NCI-H446 treated with DMSO at 0.1 percent for 48 hours (cell line): Measurements from ENCODE around the gene ZNF485.
"Not testable (repeated sequence)": the region's sequence is repeated elsewhere in the genome, so short reads cannot be mapped to it uniquely, and the experiment has no call there.

Experiments
- DNase-seq: peaks from one replicate; lab custom pipeline; 2025; lab: John Stamatoyannopoulos, UW

ZNF485 gene

GRCh38 chr10:43606323-43607198 lies at the start of gene ZNF485:
Gene ZNF485 (plus strand): TSS chr10:43606438. CDS start chr10:43607051, 613 bp downstream.
- no peak for DNase-seq

GRCh38 chr10:43557214-43557613 lies 49.0 kb upstream of the ZNF485 start:
- DNase-seq = no peak

DNA sequence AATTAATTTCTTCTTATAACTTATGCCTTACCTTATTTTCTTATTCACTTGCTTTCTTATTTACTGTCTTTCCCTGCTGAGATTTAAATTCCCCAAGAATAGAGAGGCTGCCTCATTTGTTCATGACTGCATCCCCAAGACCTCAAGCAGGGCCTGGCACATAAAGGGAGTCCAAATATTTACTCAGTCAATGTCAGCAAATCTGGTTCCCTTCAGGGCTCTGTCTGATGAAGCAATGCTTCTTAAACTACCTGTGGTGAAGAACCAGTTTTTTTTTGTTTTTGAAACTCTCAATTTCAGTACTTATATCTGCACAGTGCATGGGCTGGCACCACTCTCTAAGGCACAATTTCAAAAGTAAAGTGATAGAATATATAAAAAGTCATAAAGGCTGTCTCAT lies 36.6 kb upstream of the ZNF485 start:
- no peak for DNase-seq

DNA sequence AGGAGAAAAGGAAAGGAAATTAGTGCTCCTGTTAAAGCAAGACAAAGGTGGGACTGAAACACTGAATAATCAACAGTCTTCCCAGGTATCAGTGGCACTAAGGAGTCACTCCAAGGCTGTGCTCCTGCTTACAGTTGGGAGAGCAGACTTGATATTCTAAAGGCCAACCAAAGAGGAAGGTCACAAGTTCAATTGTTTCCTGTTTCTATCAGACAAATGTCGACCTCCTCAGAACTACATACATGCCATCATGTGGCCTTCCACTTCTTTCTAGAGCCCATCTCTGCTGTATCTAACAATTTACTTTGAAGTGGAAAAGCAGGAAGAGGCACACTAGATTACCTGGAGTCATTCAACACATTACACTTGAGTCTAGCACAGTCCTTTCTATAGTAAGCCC lies 35.3 kb upstream of the ZNF485 start:
- DNase-seq = no peak

GRCh38 chr10:43573250-43574000 lies 32.8 kb upstream of the ZNF485 start:
- DNase-seq = no peak

DNA sequence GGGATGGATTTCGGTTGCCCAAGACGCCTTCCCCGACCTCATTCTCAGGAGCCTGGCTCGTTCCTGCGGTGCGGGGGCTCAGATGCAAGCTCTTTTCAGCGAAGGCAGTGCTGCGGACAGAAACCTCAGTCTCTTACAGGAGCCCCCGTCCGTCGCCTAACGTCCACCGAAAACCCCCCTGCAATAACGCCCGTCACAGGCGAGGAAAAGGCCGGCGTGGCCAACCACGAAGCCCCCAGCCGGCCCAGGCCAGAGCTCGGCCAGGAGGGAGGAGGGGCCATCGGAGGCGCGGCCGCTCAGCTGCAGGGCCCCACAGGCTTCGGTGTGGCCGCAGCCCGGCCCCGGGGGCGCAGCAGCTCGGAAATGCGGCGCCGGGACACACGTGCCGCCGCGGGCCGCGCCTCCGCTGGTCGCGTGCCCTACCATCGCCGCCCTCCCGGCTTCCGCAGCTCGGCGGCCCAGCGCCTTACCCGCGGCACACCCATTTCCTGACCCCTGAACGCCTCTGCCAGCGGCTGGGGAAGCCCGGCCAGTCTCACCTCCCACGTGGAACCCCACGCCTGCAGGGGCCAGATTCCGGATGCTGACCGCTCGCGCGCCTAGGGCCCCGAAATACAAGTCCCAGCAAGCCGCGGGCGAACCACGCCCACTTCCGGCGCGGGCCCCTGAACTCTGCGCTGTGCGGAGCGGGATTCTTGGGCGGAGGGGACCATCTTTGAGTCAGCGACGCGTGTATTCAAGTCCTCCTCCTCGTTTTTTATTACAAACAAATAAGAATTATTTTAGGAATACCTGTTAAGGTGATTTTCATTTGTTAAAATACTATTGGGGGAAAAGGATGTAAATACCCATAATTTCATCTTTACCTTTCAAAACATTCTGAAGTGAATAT lies 32.0 kb upstream of the ZNF485 start, which contains the start of gene ZNF239:
TSS of gene ZNF239 (minus strand) at position 616 of the 892 bp plus-strand sequence. CDS start 16,537 bp downstream, outside the sequence.
- DNase-seq = peak; percentile 46

GRCh38 chr10:43574906-43575305 lies 31.3 kb upstream of the ZNF485 start:
- DNase-seq = no peak

DNA sequence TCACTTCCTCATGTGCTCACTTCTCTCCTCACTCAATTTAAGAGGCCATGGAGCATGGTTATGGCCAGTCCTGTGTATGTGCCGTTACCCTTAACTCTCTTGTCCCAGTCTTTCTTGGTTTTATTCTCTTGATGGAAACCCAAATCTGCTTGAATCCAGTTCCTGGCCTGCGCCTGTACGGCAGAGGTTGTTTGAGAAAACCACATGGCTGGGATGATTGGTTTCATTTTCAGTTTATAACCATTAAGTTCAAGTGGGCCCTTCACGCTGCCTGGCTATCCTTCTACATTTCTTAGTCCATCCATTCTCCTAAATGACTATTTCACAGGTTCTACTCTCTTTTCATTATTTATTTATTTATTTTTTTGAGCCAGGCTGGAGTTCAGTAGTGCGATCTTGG lies 30.2 kb upstream of the ZNF485 start:
- no peak for DNase-seq

DNA sequence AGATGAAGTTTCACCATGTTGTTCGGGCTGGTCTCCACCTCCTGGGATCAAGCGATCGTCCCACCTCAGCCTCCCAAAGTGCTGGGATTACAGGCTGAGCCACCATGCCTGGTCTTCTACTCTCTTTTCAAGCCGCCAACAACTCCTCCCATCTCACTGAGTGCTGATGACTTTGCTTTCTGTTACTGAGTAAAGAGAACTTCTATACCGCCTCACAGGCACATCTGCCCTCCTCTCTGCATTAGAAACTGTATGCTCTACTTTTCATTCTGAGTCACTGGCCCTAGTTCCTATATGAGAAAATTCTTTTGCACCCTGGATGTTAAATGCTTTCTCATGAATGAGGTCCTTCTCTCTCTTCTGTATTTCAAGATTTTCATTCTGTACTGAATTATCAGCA lies 29.7 kb upstream of the ZNF485 start:
- no peak for DNase-seq

- no peak for DNase-seq
Observed at GRCh38 chr10:43584051-43584450, 22.2 kb upstream of the ZNF485 start.

DNA sequence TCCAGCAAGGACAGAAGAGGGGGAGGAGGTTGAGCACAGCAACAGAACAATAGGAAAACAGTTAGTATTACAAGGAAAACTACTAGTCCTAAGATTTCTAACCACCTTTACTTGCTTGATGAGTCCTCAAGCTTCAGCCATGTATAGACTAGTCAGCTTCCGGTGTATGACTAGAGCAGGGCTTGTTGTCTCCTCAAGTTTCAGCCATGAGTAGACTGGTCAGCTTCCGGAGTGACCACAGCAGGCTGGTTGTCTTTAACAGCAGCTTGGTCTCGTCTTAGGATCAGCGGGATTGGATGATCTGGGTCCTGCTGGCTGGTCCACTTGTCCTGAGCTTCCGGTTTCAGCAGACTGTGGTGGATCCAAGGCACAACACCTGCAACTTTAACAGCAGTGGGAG lies 21.2 kb upstream of the ZNF485 start:
- DNase-seq = no peak

DNA sequence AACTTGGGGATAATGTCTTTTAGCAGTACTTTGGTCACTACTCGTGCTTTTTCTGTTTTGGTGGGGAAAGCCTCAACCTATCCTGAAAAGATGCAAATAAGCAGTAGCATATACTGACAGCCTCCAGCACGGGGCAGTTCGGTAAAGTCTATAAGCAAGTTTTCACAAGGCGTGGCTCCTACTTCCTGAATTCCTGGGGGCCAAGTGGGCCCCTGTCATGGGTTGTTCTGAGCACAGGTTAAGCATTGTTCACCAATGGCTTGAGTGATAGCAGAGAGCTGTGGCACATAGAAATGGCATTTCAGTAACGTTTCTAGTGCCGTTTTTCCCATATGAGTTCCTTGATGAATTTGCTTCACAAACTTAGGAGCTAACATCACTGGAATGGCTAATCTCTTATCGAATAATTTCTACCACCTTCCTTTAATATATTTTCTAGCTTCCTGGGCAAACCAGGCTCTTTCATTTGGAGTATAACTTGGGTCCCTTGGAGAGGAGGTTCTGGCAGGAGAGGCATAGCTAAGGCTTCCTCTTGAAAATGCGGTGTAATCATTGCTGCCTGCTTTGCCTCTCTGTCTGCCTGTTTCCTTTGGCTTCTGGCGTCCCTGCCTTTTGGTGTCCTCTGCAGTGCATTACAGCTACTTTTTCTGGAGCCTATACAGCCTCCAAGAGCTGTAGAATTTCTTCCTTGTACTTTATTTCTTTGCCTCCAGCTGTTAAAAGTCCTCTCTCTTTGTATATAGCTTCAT lies 20.1 kb upstream of the ZNF485 start:
- DNase-seq = no peak

DNA sequence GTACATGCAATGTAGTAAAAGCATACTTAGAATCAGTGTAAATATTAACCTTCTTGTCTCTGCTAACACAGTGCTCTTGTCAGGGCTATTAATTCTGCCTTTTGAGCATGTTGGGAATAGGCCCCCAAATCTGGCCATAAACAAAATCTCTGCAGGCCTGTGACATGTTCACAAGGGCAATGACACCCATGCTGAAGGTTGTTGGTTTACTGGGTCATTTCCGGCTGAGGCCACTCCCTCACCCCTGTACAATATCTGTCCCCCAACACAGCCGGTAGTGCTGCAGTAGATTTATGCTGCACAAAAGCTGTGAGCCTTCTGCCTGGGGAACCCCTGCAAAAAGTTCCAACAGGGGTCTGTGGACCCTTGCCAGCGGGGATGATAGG lies 19.5 kb upstream of the ZNF485 start:
- DNase-seq = not testable (repeated sequence)

DNA sequence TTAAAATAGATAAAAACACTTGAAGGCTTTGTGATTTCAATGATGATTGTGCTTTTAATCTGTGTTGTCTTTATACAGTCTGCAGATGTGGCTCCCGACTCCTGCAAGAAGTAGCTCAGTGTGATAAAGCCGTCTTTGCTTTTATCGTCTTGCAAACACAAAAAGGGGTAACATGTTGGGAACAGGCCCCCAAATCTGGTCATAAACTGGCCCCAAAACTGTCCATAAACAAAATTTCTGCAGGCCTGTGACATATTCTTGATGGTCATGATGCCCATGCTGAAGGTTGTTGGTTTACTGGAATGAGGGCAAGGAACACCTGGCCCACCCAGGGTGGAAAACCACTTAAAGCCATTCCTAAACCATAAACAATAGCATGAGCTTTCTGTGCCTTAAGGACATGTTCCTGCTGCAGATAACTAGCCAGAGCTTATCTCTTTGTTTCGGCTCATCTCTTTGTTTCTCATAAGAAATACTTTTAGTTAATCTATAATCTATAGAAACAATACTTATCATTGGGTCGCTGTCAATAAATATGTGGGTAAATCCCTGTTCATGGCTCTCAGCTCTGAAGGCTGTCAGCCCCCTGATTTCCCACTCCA lies 14.8 kb upstream of the ZNF485 start:
- DNase-seq = no peak

DNA sequence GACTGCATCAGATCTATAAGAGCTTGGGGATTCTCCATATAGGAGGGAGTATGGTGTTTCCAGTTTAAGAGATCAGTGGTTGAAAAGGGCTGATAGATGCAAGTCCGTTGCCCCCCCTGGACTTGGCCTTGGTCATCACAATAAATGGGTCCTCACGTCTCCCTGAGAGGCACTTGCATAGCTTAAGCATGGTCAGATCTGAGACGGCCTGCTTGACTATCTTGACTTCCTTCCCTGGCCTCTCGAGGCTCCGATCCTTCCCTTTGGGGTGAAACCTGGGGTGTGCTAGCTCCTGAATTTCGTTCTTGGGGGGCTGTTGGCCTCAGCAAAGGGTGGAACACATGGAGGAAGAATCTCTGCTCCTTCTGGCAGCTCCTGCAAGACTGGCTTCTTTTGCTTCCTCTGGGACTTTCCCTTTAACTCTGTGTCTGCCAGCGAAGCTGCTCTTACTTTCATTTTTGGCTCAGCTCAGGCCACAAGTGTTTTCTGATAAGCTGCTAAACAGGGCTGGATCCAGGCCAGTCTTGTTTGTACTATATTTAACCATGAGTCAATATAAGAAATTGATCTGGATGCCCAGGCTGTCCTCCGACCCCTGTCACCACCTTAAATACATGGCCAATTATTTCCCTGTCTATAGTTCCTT lies 11.2 kb upstream of the ZNF485 start:
- DNase-seq = no peak

- no peak for DNase-seq
Observed at GRCh38 chr10:43595739-43596298, 10.4 kb upstream of the ZNF485 start.

DNA sequence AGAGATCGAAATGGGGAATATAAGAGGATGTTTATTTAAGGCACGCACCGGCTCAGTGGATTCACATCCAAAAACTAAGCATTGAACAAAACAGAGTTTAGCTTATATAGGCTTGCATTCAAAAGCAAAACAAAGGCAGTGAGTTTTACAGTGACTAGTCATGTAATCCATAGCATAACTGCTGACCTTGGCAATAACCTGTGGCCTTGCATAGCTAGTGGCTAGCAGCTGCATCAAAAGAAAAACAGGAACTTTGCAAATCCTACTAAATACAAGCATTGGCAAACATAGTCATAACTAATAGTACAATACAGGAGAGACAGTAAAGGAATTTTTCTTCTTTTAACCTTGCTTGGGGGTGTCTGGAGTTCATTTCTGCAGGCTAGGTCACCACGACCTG lies 9.7 kb upstream of the ZNF485 start:
- DNase-seq = no peak

DNA sequence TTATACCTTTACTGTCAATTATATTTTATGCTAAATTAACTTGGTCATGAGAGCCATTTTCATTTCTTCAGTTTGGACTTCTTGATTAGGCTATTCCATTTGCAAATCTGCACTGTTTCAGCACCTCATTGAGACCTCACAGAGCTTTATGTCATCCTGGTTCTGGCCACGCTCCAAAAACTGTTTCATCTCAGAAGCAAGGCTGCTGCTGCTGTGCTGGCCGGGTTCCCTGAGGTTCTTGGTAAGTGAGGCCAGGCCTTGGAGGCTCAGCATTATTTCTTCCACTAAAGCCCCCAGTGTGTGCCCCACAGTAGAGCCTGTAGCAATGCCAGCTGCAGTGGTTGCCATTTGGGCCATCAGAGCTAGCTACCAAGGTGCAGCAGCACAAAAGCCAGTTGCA lies 7.8 kb upstream of the ZNF485 start:
- no peak for DNase-seq

GRCh38 chr10:43599333-43599732 lies 6.9 kb upstream of the ZNF485 start:
- DNase-seq = no peak

- DNase-seq = not testable (repeated sequence)
Observed at GRCh38 chr10:43601576-43601975, 4.7 kb upstream of the ZNF485 start.
